Muscle layer of duodenum (tissue), 2 donors: ENCODE results near the gene KRTAP13-1.

Experiments used
- H3K27ac ChIP-seq: one replicate; pipeline ENCODE4 v1.7.0; 2013; ENCODE audit warnings: mild to moderate bottlenecking, low read length
- H3K27me3 ChIP-seq: one replicate; pipeline ENCODE4 v1.7.0; 2013; ENCODE audit warnings: low read depth, mild to moderate bottlenecking, control low read depth, low read length
- H3K36me3 ChIP-seq, 2 donors: one replicate each; pipeline ENCODE4 v1.7.0; 2013; ENCODE audit warnings: low read length in 2 of 2, control low read depth in 1 of 2, mild to moderate bottlenecking in 1 of 2; ENCODE audit not compliant: insufficient read depth in 2 of 2, control insufficient read depth in 1 of 2
- H3K4me1 ChIP-seq, 2 donors: one replicate each; pipeline ENCODE4 v1.7.0; 2013; ENCODE audit warnings: low read length in 2 of 2, mild to moderate bottlenecking in 2 of 2, control low read depth in 1 of 2, moderate library complexity in 1 of 2; ENCODE audit not compliant: insufficient read depth in 2 of 2, control insufficient read depth in 1 of 2
- H3K4me3 ChIP-seq, 2 donors: one replicate each; pipeline ENCODE4 v1.7.0; 2013; ENCODE audit warnings: low read length in 2 of 2, low read depth in 1 of 2, mild to moderate bottlenecking in 1 of 2
- H3K9me3 ChIP-seq, 2 donors: one replicate each; pipeline ENCODE4 v1.7.0; 2013; ENCODE audit warnings: low read length in 2 of 2, control low read depth in 1 of 2, mild to moderate bottlenecking in 1 of 2; ENCODE audit not compliant: control insufficient read depth in 1 of 2
- donor health status: healthy.

Gene KRTAP13-1, protein sequence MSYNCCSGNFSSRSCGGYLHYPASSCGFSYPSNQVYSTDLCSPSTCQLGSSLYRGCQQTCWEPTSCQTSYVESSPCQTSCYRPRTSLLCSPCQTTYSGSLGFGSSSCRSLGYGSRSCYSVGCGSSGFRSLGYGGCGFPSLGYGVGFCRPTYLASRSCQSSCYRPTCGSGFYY

DNA sequence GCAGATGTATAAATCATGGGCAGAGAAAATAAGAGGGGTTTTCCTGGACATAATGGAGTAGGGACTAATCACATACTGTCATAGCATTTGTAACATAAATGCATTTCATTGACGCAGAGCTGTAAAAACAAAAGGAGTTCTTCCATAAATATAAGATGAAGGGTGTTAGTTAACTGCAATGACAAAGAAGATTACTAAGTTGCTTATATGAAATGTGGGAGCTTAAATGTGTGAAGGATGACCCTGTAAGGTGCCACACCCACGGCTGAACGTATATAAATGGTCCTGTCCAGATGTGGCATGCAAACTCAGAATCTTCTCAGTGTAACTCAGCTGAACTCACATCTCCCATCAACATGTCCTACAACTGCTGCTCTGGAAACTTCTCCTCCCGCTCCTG, at the start of gene KRTAP13-1:
KRTAP13-1 (plus strand) TSS at position 301 of the 400 bp plus-strand sequence; CDS start at position 357, 56 bp downstream.
- no peak within 1 kb of the TSS for H3K27ac ChIP-seq
- H3K4me3 ChIP-seq, result no peak within 1 kb of the TSS
- H3K4me1 ChIP-seq, result no peaks in the 10 kb centered on the region
- no peaks in the 10 kb centered on the region for H3K27me3 ChIP-seq
- H3K9me3 ChIP-seq, result peaks cover 0 to 5% of the 10 kb centered on the region in 2 donors
- no peaks in the 10 kb centered on the region for H3K36me3 ChIP-seq

DNA sequence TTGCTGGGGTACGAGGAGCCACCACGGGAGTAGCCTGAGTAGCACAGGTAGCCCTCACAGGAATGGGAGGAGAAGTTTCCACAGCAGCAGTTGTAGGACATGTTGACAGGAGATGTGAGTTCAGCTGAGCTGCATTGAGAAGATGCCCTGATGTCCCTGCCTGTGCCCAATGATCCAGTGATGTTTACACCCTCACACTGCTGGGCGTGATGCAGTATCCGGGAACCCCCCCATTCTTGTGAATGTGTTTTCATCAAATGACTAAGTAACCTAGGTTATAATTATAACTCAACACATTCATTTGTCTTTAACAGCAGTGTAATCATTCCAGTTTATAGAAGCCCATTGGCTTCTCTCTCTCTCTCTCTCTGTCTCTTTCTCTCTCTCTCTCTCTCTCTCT, 47.3 kb upstream of the KRTAP13-1 start, which contains the start of gene KRTAP23-1:
KRTAP23-1 (minus strand) TSS at position 101 of the 400 bp plus-strand sequence; CDS start at position 101, 0 bp downstream.
- Histone ChIP-seq H3K27me3 (no peaks in the 10 kb centered on the region), H3K4me3 (no peak within 1 kb of the TSS), H3K36me3 (no peaks in the 10 kb centered on the region), H3K4me1 (no peaks in the 10 kb centered on the region), H3K9me3 (no peaks in the 10 kb centered on the region), H3K27ac (no peak within 1 kb of the TSS)

DNA sequence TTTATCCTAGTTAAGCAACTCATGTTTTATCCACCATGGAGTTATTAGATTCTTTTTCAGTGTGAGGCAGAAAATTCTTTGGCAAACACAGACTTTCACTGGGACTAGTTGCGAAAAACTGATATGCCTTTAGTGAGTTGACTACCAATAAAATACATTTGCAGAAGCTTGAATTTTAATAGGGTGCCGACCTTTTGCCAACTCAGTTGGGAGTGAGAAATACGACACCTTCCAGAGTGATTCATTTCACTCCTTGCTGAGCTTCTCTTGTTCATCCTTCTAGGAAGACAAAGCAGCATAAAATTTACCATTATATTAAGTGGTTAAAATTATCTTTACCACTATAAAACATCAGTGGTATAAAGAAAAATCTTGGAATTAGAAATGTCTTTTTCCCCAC, 46.3 kb upstream of the KRTAP13-1 start:
- H3K4me1 ChIP-seq, result no peaks in the 10 kb centered on the region
- H3K36me3 ChIP-seq, result no peaks in the 10 kb centered on the region
- no peaks in the 10 kb centered on the region for H3K9me3 ChIP-seq
- no peak overlapping the region for H3K27ac ChIP-seq
- H3K4me3 ChIP-seq, result no peak overlapping the region
- no peaks in the 10 kb centered on the region for H3K27me3 ChIP-seq

DNA sequence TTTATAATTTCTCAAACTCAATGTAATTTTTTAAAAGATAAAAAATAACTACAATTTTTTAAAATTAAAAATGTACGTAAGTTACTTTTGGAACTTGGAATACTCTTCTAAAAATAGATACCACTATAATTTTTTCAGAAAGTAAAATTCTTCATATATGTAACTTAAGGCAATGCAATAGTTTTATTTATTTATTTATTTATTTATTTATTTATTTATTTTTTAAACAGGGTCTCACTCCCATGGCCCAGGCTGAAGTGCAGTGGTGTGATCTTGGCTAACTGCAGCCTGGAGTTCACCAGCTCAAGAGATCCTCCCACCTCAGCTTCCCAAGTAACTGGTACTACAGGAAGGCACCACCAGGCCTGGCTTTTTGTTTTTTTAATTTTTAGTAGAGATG, 44.3 kb upstream of the KRTAP13-1 start:
- H3K27me3 ChIP-seq, result no peaks in the 10 kb centered on the region
- no peaks in the 10 kb centered on the region for H3K36me3 ChIP-seq
- no peaks in the 10 kb centered on the region for H3K4me1 ChIP-seq
- no peak overlapping the region for H3K4me3 ChIP-seq
- H3K9me3 ChIP-seq, result no peaks in the 10 kb centered on the region
- no peak overlapping the region for H3K27ac ChIP-seq

DNA sequence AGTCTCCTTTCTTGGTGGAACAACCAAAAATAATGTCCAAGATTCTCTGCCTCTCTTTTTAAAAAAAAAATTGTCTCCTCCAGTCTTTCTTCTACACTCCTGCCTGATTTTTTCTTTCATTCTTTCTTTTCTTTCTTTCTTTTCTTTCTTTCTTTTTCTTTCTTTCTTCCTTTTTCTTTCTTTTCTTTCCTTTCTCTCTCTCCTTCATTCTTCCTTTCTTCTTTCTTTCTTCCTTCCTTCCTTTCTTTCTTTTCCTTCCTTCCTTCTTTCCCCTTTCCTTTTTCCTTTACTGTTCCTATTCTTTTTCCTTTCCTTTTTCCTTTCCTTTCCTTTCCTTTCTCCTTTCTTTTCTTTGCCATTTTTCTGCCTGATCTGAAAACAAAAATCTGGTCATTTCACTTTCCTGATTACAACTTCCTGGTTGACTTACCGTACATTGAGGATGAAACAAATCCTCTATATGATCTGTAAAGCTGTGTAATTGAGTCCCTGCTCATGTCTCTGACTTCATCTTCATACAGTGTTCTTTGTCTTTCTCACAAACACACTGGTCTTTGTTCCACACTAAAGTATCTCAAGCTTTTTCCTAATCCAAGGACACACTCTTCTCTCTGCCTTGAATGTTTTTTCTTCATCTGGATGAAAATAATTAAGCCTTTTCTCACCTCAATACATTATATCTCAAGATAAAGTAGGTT, 41.4 kb upstream of the KRTAP13-1 start:
- Histone ChIP-seq H3K4me3 (no peak overlapping the region), H3K36me3 (no peaks in the 10 kb centered on the region), H3K4me1 (no peaks in the 10 kb centered on the region), H3K27ac (no peak overlapping the region), H3K9me3 (no peaks in the 10 kb centered on the region), H3K27me3 (no peaks in the 10 kb centered on the region)

DNA sequence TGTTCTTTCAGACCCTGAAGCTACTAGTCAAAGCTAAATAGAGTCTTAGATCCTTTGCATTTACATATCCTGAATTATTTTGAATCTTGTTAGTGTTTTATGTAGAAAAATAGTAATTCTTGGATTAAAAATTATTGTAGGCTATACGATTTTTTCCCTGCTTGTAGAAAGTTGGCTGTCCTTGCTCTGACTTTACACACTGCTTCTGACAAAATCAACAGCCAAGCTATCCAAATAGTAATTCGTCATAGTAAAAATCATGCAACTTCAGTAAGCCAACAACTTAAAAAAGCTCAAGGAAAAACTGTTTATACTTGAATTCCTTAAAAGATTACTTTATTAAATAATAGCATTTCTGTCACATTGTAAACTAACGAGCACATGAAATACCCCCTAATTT, 39.9 kb upstream of the KRTAP13-1 start:
- Histone ChIP-seq H3K36me3 (no peaks in the 10 kb centered on the region), H3K27ac (no peak overlapping the region), H3K4me1 (no peaks in the 10 kb centered on the region), H3K4me3 (no peak overlapping the region), H3K27me3 (no peaks in the 10 kb centered on the region), H3K9me3 (no peaks in the 10 kb centered on the region)

DNA sequence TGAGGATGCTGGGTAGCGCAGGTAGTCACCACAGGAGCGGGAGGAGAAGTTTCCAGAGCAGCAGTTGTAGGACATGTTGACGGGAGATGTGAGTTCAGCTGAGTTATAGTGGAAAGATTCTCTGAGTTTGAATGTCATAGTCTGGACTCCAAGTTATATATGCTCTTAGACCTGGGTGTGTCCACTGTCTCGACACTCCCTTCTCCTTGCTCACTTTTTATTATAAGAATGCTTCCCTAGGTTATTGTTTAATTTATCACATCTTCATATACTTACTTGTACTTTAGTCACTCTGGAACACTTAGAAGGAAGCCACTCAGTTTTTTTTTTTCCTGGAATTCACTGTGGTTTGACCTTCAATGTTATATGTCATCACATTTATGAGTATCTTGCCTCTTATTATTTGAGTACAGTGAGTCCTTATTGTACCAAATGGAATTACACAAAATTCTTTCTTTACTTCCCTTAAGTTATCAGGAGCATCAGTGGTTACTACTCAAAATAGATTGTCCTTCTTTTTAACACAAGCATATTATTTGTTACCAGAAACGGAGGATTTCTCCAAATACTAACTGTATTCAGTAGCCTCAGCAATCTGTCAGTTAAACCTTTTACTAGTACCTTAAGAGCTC, 23.6 kb upstream of the KRTAP13-1 start, which contains the start of gene KRTAP13-2:
KRTAP13-2 (minus strand) TSS at position 133 of the 632 bp plus-strand sequence; CDS start at position 75, 58 bp downstream.
- no peaks in the 10 kb centered on the region for H3K9me3 ChIP-seq
- H3K27ac ChIP-seq, result no peak within 1 kb of the TSS
- H3K4me3 ChIP-seq, result no peak within 1 kb of the TSS
- H3K4me1 ChIP-seq, result no peaks in the 10 kb centered on the region
- H3K36me3 ChIP-seq, result no peaks in the 10 kb centered on the region
- no peaks in the 10 kb centered on the region for H3K27me3 ChIP-seq

DNA sequence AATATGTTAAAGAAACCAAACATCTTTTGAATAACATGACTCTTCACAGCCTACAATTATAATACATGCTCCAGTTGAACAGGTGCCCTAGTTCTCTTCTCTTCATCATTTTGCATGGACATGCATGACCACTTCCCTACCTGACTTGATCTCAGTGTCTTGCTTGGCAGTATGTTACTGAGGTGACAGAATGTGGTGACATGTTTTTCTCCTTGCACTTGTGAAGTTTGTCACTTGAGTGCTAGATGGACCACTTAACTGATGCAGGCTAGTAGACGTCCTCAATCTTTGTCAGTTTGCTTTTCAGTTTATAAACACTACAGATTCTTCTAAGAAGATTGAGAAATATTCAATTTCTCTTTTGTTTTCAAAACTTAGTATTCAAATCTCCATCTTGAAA, 13.6 kb upstream of the KRTAP13-1 start:
- H3K27ac ChIP-seq, result no peak overlapping the region
- no peak overlapping the region for H3K4me3 ChIP-seq
- H3K36me3 ChIP-seq, result no peaks in the 10 kb centered on the region
- no peaks in the 10 kb centered on the region for H3K9me3 ChIP-seq
- no peaks in the 10 kb centered on the region for H3K4me1 ChIP-seq
- no peaks in the 10 kb centered on the region for H3K27me3 ChIP-seq

DNA sequence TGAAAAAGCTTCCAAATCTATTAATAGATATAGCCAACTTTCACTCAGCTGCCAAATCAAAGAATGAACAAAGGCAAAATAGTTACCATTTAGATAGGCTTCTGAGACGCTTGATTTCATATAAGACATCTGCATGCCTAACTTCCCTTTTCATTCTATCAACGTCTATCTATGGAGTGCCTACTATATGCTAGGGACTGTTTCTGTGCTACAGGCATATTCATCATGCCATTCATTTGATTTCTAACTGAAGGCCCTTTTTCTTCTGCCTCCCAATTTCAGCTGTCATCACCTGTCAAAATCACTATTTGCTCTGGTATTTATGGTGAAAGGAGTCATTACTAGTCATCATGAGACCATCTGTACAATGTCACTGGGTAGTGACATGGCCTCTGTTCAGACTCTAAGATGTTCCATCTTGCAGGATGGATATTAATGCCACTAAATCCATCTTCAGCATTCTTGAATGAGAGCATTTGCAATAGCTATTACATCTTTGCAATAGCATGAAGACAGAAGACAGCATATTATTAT, 4.3 kb upstream of the KRTAP13-1 start:
- Histone ChIP-seq H3K27me3 (no peaks in the 10 kb centered on the region), H3K36me3 (no peaks in the 10 kb centered on the region), H3K27ac (no peak overlapping the region), H3K9me3 (peaks cover 0 to 10% of the 10 kb centered on the region in 2 donors), H3K4me3 (no peak overlapping the region), H3K4me1 (no peaks in the 10 kb centered on the region)

DNA sequence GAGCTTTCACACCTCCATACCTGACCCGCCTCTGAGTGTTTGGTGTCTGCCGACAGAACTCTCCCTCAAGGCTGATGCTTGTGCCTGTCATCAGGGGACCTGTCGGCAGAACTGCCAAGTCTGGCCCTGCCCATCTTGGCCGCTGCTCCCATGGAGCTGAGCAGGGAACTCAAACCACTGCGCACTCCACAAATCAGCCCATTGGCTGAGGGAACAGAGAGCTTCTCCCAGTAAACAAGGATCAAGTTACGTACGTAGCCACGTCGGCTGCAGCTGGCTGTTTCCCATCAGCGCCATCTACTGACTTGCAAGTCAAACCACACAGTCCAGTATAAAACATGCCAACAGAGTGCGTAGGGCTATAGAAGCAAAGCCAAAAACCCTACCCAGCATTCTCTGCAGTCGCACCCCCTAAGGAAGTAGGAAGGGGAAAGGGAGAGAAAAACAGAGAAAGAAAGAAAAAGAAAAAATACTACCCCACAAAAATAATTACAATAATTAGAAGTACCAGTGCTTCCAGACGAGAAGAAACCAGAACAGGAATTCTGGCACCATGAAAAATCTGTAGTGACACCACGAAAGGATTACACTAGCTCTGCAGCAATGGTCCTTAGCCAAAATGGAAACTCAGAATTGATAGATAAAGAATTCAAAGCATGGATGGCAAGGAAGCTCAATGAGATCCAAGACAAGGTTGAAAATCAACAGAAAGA, 13.1 kb downstream of the KRTAP13-1 start:
- no peak overlapping the region for H3K27ac ChIP-seq
- no peaks in the 10 kb centered on the region for H3K27me3 ChIP-seq
- H3K36me3 ChIP-seq, result no peaks in the 10 kb centered on the region
- peaks cover 0 to 9% of the 10 kb centered on the region in 2 donors for H3K9me3 ChIP-seq
- H3K4me3 ChIP-seq, result no peak overlapping the region
- H3K4me1 ChIP-seq, result no peaks in the 10 kb centered on the region

DNA sequence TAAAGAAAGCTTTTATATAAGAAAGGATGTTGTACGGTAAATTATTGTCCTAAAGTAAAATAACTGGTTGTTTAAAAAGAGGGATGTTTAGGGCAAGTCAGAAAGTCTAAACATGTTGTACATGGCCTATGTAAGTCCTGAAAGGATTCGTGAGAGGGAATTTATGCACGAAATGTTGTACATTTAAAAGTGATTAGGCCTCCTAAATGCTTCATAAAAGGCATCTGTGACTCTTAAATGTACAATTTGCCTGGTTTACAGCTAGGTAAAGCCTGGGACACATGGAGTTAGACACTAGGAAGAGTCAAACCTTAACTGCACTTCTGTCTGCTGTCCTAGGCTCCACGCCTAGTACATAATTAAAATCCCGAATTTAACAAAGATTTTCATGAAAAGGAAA, 20.2 kb downstream of the KRTAP13-1 start:
- Histone ChIP-seq H3K27ac (no peak overlapping the region), H3K27me3 (no peaks in the 10 kb centered on the region), H3K9me3 (no peaks in the 10 kb centered on the region), H3K4me1 (no peaks in the 10 kb centered on the region), H3K4me3 (no peak overlapping the region), H3K36me3 (no peaks in the 10 kb centered on the region)
